TTC549 (cell line): Measurements from ENCODE around the gene SOWAHC.
"Not testable (repeated sequence)": the region's sequence is repeated elsewhere in the genome, so short reads cannot be mapped to it uniquely, and the experiment has no call there.

Experiments used
- FAIRE-seq: peaks from 2 replicates; lab custom pipeline; 2012; peaks lifted over from hg19 to GRCh38; lab: Jason Lieb, UNC

The SOWAHC gene

DNA sequence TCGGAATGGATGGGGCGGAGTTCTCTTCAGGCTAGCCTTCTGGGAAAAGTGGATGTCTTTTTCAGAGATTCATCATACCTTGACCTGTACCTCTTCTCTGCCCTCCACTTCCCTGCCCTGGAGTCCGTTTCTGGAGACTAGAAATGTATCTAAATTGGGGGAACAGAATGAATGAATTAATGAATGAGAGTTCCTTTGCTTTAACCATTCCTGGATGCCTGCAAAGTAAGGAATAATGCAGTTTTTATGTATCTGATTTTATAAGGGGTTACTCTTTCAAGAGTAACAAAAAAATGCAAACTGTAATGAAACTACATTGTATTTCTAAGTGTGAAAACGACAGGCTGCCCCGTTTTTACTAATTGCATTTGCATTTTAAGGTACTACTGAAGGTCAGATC lies 2.0 kb downstream of the SOWAHC start:
- no peak for FAIRE-seq

DNA sequence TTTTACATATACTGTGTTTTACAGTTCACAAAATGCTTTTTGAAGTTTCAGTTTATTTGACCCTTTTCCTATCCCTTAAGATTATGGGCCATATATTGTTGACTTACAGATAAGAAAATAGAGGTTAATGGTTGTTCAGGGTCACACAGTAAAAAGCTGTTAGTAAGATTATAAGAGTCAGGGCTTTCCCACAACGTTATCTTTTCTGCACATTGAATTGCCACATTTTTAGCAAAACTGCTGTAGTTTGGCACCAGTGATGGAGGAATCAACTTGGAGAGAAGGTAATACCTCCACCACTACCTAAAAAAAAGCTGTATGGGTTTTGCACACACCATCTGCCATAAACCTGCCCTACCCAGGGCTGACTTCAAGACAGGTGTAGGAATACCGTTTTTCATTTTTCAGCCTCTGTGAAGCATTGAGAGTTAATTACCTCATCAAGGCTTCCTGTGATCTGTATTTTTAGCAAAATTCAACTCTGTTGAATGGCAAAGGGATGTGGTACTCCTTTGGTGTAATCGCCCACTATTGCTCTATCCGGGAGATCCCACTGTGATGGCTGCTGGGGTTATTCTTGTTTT lies 5.0 kb downstream of the SOWAHC start:
- peak; percentile 80 for FAIRE-seq

DNA sequence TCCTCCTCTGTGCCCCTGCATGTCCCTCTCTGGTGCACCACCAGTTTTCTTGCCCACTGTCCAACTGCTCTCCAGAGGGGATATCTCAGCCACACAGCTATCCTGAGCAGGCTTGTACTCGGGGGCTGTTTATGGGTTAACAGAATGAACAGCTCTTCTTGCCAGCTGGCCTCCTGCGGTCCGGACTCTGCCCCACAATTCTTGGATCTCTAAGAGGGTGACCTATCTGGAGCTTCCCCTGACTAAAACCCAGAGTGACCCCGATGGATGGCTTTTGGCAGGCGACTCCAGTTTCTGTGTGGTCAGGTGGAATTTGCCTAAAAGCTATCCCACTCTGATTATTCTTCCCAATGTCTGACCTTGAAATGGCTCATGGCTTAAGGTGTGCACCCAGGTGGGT lies 9.1 kb downstream of the SOWAHC start:
- FAIRE-seq = no peak

DNA sequence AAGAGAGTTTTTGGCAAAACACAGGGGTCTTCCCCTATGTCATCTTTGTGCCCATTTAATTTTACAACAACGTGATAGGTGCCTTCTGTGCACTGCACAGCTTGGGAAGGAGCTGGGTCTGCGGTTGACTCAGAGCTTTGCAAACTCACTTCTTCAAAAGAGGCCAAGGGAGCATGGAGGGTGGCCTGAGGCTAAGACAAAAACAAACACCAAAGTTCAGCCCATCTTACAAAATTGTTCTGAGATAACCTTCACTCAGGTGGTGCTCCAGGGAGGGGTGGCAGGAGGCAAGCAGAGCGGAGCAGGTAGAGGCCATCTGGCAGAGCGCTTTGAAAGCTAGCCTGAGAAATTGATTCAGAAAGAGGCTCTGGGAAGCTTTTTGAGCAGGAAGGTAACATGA lies 9.8 kb downstream of the SOWAHC start:
- FAIRE-seq = no peak

DNA sequence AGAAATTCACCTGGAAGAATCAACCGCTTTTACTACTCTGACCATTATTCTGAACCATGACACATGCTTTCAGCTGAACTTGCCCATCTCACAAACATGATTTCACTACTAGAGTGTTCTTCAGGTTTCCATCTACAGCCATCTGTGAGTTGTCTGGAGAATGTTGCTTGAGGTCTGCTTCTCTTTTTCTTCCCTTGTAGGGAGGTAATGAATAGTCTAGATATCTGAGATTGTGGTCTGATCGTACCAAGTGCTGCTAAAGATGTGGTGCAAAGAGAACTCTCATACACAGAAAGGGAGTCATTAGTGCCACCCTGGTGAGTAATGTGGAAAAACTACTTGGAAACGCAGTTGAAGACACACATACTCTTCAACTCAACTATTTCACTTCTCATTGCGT lies 10.2 kb downstream of the SOWAHC start:
- FAIRE-seq = no peak

DNA sequence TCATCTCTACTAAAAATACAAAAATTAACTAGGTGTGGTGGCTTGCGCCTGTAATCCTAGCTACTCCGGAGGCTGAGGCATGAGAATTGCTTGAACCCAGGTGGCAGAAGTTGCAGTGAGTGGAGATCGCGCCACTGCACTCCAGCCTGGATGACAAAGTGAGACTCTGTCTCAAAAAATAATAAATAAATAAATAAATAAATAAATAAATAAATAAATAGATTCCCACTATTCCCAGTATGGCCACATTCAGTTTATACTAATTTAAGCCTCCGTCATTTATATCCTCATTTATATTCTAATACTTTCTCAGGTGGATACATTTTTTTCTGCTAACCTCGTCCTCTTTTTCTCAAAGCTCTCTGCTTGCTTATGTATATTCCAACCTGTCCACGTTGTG lies 14.2 kb downstream of the SOWAHC start:
- FAIRE-seq = not testable (repeated sequence)

DNA sequence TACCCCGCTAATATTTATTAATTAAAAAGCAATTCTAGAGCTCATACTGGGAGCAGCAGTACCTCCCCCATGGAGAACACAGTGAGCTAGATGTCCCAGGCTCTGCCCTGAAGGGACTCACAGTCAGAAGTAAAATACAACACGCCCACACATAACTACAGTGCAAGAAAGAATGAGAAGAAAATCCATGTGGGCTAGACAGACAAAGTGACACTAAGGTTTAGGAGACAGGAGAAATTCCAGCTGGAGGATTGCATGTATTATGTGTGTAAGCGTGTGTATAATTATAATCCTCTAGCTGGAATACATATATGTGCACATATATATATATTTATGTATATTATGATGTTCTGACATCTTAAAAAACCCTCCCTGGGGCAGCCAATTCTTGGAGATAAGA lies 15.7 kb downstream of the SOWAHC start:
- FAIRE-seq = no peak

DNA sequence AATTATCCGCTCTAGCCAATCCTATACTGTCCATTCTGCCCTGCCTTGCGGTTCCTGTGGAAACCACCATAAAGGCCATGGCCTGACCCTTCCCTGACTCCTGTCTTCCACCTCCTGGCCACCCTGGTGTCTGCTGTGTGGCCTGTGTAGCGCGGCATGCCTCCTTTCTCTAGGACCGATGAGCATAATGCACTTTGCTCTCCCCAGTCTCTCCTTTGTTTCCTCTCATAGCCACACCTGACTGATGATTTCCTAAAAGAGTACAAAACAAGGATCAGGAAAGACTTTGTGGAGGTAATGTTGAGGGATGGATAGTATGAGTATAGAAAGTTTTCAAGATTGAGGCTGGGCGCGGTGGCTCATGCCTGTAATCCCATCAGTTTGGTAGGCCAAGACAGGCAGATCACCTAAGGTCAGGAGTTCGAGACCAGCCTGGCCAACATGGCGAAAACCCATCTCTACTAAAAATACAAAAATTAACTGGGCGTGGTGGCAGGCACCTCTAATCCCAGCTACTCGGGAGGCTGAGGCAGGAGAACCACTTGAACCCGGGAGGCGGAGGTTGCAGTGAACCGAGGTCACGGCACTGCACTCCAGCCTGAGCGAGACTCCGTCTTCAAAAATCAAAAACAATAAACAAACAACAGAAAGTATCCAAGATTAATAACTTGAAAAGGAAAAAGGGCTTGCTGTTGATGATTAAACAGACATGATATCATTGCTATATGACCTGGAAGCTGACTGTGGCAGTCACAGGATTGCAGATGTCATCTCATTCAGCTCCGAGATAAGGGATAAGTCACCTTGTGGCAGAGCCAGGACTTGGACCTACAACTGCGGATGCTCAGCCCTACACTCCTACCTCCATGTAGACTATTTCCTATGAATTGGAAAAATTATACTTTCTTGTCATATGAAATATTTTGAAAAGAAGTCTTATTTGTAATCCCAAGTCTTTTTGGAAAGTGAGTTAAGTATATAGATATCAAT lies 16.6 kb downstream of the SOWAHC start:
- FAIRE-seq = no peak

DNA sequence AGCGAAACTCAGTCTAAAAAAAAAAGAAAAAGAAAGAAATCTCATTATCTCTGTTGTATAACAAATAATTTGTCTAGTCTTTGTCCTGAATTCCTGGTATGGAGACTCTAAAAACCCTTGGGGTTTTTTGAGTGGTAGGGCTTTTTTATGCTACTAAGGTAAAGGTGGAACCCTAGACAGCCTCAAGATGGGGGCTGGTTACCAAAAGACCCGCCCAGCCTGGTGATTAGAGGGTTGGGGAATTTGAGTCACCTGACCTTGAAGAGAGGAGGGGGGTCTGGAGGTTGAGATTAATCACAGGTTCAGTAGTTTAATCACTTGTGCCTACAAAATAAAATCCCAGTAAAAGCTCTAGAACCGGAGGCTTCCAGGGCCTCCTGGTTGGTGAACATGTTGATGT lies 17.6 kb downstream of the SOWAHC start:
- no peak for FAIRE-seq

DNA sequence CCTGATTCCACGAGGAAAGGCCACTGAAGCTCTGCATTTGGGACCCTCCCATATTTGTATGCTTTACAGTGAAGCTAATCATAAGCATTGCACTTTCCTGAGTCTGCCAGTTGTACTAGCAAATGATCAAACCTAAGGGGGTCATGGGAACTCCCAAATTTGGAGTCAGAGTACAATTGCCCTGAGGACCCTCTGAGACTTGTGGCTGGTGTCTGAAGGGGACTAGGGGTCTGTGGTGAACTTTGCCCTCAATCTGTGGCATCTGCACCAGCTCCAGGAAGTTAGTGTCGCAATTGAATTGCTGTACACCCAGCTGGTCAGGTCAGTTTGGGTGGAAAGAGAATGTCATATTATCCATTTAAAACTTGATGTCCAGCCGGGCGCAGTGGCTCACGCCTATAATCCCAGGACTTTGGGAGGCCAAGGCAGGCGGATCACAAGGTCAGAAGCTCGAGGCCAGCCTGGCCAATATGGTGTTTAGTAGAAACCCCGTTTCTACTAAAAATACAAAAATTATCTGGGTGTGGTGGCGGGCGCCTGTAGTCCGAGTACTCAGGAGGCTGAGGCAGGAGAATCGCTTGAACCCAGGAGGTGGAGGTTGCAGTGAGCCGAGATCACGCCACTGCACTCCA lies 18.1 kb downstream of the SOWAHC start:
- FAIRE-seq = no peak

DNA sequence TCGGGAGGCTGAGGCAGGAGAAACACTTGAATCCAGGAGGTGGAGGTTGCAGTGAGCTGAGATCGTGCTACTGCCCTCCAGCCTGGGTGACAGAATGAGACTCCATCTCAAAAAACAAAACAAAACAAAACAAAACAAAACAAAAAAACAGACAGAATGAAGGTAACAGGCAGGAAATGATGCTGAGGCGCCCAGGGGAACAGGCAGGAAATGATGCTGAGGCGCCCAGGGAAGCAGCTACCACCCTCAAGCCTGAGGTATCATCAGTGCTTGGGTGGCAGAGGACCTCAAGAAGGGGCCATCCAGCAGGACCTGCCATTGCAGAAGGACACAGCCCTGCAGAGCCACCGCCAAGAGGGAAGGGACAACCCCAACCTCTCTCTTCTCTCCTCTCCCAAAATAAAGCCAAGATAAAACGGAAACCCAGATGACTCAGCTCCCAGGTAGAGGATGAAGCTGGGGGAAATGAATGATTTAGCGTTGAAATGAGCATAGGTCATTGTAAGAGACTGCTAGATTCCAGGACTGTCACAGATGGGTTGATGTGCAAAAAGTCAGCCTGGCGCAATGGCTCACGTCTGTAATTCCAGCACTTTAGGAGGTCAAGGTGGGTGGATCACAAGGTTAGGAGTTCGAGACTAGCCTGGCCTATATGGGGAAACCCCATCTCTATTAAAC lies 19.3 kb downstream of the SOWAHC start:
- no peak for FAIRE-seq

DNA sequence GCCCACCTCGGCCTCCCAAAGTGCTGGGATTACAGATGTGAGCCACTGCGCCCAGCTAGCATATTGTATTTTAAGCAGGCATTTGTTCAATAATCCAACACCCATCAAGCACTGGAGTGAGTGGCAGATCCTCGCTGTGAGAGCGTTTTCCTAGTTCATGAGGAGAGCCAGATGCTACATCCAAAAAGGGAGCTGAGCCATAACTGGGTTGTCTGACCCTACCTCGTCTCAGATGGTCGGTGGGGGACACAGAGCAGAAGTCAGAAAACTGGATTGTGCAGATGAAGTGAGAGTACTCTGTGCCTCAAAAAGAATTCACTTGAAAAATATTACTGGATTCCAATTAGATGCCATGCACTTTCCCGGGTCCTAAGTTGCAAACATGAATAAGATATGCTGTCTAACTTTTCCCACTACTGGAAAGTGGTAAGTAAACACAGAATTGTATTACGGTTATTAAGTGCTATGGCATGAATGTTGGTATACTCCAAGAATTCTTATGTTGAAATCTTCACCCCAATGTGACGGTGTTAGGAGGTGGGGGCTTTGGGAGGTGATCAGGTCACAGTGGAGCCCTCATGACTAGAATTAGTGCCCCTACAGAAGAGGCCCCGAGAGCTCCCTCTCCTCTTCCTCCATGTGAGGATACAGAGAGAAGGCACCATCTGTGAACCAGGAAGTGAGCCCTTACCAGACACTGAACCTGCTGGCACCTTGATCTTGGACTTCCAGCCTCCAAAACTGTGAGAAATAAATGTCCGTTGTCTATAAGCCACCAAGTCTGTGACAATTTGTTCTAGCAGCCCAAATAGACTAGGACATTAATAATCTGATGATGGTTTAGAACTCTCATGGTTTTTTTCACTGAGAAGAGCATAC lies 21.5 kb downstream of the SOWAHC start:
- FAIRE-seq = no peak

DNA sequence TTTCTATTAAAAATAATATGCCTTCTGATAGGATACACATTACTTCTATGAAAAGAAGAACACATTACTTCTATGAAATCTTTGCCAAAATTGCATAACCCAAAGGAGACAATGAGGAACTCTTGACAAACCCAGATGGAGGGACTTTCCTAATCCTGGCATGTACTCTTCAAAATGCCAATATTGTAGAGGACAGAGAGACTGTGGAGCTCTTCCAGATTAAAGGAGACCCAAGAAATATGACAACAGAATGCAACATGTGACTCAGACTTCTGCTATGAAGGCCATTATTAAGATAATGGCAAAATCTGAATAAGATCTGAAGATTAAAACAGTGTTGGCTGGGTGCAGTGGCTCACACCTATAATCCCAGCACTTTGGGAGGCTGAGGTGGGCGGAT lies 22.2 kb downstream of the SOWAHC start:
- no peak for FAIRE-seq

DNA sequence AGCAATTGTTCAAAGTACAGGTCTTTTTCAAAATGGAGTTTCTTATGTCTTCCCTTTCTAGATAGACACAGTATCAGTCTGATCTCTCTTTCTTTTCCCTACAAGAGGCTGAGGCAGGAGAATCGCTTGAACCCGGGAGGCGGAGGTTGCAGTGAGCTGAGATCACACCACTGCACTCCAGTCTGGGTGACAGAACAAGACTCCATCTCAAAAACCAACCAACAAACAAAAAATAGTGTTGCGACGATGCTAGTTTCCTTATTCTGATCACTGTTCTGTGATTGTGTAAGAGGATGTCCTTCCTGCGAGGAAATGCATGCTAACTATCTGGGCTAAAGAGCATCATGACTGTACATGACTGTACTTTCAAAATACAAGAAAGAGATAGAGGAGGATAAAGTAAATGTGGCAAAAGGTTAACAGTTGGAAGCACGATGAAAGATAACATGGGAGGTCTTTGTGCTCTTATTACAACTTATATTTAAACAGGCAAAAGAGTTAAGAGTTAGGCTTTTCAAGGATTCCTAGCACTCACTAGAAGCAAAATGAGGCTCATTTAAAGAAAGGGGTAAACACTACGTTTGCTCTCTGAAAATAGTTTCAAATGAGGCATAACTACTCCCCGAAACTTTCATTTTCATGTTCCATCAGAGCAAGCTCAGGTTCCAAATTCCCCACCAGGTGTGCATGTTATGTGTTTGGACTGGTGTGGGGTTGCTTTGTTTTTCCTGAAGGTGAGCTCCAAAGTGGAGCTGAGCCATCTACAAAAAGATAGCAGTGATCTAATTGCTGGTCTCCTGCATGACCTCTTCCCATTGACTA lies 23.8 kb downstream of the SOWAHC start:
- no peak for FAIRE-seq

DNA sequence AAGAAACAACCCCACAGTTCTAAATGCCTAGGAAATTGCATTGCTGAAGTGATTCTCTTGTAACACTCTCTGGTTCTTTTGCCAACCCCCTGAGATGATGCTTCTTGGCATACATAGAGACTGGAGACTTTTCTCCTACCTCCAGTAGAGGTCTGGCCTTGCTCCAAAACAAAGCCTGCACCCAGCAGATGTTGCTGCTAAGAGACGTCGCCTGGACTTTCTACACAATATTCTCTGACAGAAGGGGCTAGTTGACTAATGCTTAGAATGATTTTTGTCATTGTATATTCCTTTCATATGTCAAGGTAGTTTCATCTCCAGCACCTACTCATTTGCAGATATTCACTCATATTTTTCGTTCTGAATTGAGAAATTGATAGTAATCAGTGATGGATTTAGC lies 24.6 kb downstream of the SOWAHC start:
- no peak for FAIRE-seq

DNA sequence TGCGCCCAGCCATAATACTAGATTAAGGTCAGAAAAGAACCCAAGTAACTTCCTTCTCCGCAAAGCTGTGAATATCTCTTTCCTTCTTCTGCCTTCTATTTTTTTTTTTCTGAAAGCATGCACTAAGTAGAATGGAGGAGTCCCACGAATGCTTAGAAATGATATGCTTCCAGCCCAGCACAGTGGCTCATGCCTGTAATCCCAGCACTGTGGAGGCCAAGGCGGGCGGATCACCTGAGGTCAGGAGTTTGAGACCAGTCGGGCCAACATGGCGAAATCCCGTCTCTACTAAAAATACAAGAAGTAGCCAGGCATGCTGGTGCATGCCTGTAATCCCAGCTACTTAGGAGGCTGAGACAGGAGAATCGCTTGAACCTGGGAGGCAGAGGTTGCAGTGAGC lies 25.8 kb downstream of the SOWAHC start:
- not testable (repeated sequence) for FAIRE-seq

DNA sequence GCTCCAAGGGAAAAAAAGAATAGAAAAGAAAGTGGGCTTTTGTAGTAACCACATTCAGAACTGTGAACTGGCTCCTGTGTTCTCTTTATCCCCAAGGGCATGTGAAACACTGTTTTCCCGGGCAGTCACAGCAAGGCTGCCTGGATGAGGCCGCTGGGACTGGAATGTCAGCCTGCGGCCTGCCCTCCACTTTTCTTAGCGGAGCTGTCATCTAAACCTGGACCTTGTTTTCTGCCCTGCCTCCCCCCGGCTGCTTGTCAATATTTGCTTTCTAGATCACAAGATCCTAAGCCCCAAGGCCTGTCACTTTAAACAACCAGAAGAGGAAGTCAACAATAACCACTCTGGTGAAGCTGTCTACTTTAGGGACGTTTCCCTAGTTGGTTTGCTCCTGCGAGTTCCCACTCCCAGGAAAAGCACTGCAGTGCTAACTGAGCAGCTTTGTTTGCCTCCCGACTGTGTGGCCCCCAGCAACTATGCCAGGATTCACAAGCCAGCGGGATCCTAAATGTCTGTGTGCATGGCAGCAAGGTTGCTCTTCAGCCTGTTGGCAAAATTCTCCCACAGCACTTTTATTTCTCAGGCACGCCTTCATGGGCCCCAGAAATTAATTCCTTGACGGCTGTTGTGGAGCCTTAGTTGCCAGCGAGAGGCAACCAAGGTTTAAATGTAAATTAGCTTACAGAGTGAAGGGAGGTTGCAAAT lies 30.6 kb downstream of the SOWAHC start:
- FAIRE-seq = no peak

DNA sequence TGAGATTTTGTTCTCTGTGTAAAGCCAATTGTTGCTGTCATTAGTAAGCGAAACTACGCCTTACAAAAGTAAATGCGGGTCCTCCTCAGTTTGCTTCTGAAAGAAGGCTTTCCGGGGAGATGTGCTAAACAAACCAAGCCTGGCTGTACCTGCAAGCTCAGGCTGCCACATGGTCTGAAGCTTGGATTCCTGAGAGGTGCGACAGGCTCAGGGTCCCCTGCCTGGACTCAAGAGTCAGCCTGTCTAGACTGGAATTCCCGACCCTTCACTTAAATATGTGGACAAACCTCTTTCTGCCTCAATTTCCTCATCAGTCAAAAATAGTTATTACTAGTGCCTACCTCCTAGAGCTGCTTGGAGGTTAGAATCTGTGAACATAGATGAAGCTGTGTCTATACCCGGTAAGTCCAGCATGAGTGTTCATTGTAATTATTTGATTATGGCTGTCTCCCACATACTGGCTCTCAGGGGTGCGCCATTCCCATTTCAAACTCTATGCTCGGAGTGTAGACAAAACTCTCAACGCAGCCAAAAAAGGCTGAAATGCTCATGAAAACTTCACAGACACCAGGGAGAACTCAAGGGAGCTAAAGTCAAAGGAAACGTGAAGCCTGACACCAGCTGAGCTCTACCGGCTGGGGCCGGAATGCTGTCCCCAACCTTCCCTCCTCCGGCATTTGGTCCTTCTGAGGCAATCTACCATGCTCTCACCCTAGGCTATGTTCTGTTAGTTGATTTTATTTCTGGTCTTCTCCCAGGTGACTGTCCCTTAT lies 31.4 kb downstream of the SOWAHC start:
- FAIRE-seq = no peak

DNA sequence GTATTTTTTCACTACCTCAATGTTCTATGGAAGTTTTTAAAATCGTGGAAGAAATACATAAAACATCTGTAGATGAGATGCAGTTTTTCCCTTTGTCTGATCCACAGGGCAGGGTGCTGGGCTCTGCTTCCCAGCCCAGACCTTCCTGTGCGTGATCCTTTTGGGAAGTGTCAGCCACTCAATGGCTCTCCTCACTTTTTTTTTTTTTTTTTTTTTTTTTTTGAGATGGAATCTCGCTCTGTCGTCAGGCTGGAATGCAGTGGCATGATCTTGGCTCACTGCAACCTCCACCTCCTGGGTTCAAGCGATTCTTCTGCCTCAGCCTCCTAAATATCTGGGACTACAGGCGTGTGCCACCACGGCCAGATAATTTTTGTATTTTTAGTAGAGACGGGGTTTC lies 32.8 kb downstream of the SOWAHC start:
- peak; percentile 11 for FAIRE-seq
